Parathyroid adenoma (tissue), 2 donors: ENCODE measurements around the gene SLC10A7.

ENCODE experiments used
- H2AFZ ChIP-seq: fragments of 300-600 bp; sonication (generic); one replicate; pipeline ENCODE4 v1.7.0; 2017; ENCODE audit warnings: antibody characterized with exemption, mild to moderate bottlenecking
- H3K27ac ChIP-seq: fragments of 300-600 bp; sonication (generic); one replicate; pipeline ENCODE4 v1.7.0; 2017
- H3K27me3 ChIP-seq: fragments of 300-600 bp; sonication (generic); one replicate; pipeline ENCODE4 v1.7.0; 2017; ENCODE audit warnings: low read length; ENCODE audit not compliant: control insufficient read depth, insufficient read depth
- H3K36me3 ChIP-seq: fragments of 300-600 bp; sonication (generic); one replicate; pipeline ENCODE4 v1.7.0; 2017; ENCODE audit warnings: low read length; ENCODE audit not compliant: control insufficient read depth, insufficient read depth
- H3K4me1 ChIP-seq: fragments of 300-600 bp; sonication (generic); one replicate; pipeline ENCODE4 v1.7.0; 2017; ENCODE audit warnings: control low read depth
- H3K4me2 ChIP-seq: fragments of 300-600 bp; sonication (generic); one replicate; pipeline ENCODE4 v1.7.0; 2017; ENCODE audit warnings: low read length
- H3K4me3 ChIP-seq: fragments of 300-600 bp; sonication (generic); one replicate; pipeline ENCODE4 v1.7.0; 2017; ENCODE audit warnings: low read depth, low read length
- H3K79me2 ChIP-seq: fragments of 300-600 bp; sonication (generic); one replicate; pipeline ENCODE4 v1.7.0; 2017; ENCODE audit warnings: control low read depth
- H3K9ac ChIP-seq: fragments of 300-600 bp; sonication (generic); one replicate; pipeline ENCODE4 v1.7.0; 2017; ENCODE audit warnings: mild to moderate bottlenecking
- H3K9me3 ChIP-seq: fragments of 300-600 bp; sonication (generic); one replicate; pipeline ENCODE4 v1.7.0; 2017; ENCODE audit warnings: low read length; ENCODE audit not compliant: control insufficient read depth
- CTCF ChIP-seq: fragments of 300-600 bp; sonication (generic); IDR thresholded peaks from one replicate; pipeline ENCODE4 v1.7.0; 2017; ENCODE audit warnings: antibody characterized with exemption, mild to moderate bottlenecking
- donor health status: primary hyperparathyroidism.

The SLC10A7 gene

GRCh38 chr4:146439999-146440398 lies 81.7 kb downstream of the SLC10A7 start:
- Histone ChIP-seq H3K4me1 (no peaks in the 10 kb centered on the region), H2AFZ (no peak overlapping the region), H3K9me3 (no peaks in the 10 kb centered on the region), H3K9ac (no peak overlapping the region), H3K4me2 (no peak overlapping the region), H3K27me3 (no peaks in the 10 kb centered on the region), H3K27ac (no peak overlapping the region), H3K4me3 (no peak overlapping the region), H3K36me3 (no peaks in the 10 kb centered on the region), H3K79me2 (no peaks in the 10 kb centered on the region)
- no peak for TF ChIP-seq CTCF

- H3K4me2 ChIP-seq: no peak overlapping the region
- H3K9ac ChIP-seq: no peak overlapping the region
- H3K9me3 ChIP-seq: no peaks in the 10 kb centered on the region
- no peak overlapping the region for H3K27ac ChIP-seq
- no peak overlapping the region for H3K4me3 ChIP-seq
- H3K79me2 ChIP-seq: no peaks in the 10 kb centered on the region
- no peaks in the 10 kb centered on the region for H3K36me3 ChIP-seq
- no peak for TF ChIP-seq CTCF
- no peaks in the 10 kb centered on the region for H3K4me1 ChIP-seq
- H3K27me3 ChIP-seq: no peaks in the 10 kb centered on the region
- no peak overlapping the region for H2AFZ ChIP-seq
These were observed 82.3 kb downstream of the SLC10A7 start for GRCh38 chr4:146439437-146439836.

GRCh38 chr4:146437778-146438177 lies 84.0 kb downstream of the SLC10A7 start:
- H3K79me2 ChIP-seq: no peaks in the 10 kb centered on the region
- no peak for TF ChIP-seq CTCF
- H2AFZ ChIP-seq: no peak overlapping the region
- no peaks in the 10 kb centered on the region for H3K9me3 ChIP-seq
- H3K36me3 ChIP-seq: no peaks in the 10 kb centered on the region
- no peak overlapping the region for H3K4me2 ChIP-seq
- H3K27me3 ChIP-seq: no peaks in the 10 kb centered on the region
- H3K27ac ChIP-seq: no peak overlapping the region
- H3K4me1 ChIP-seq: no peaks in the 10 kb centered on the region
- H3K4me3 ChIP-seq: no peak overlapping the region
- no peak overlapping the region for H3K9ac ChIP-seq

GRCh38 chr4:146436423-146437162 lies 85.1 kb downstream of the SLC10A7 start:
- H3K27me3 ChIP-seq: no peaks in the 10 kb centered on the region
- no peaks in the 10 kb centered on the region for H3K79me2 ChIP-seq
- H3K4me3 ChIP-seq: no peak overlapping the region
- H2AFZ ChIP-seq: no peak overlapping the region
- no peak overlapping the region for H3K27ac ChIP-seq
- H3K4me2 ChIP-seq: no peak overlapping the region
- H3K9ac ChIP-seq: no peak overlapping the region
- no peak for TF ChIP-seq CTCF
- H3K4me1 ChIP-seq: no peaks in the 10 kb centered on the region
- H3K36me3 ChIP-seq: no peaks in the 10 kb centered on the region
- H3K9me3 ChIP-seq: no peaks in the 10 kb centered on the region

- no peak for TF ChIP-seq CTCF
- Histone ChIP-seq H3K4me2 (no peak overlapping the region), H3K4me1 (no peaks in the 10 kb centered on the region), H3K4me3 (no peak overlapping the region), H3K27me3 (no peaks in the 10 kb centered on the region), H3K9ac (no peak overlapping the region), H3K79me2 (no peaks in the 10 kb centered on the region), H2AFZ (no peak overlapping the region), H3K27ac (no peak overlapping the region), H3K9me3 (no peaks in the 10 kb centered on the region), H3K36me3 (no peaks in the 10 kb centered on the region)
These were observed 85.8 kb downstream of the SLC10A7 start for GRCh38 chr4:146435962-146436361.
